Stimulated activated CD4-positive, alpha-beta T cell treated with anti-CD3 and anti-CD28 coated beads, Interleukin-1b, Interleukin-23, amount 100 ng/mL, for 4 hours (primary cell): ENCODE data around the gene TICRR.

ENCODE experiments used
- DNase-seq, 2 donors: peaks; one replicate each; pipeline ENCODE4 v3.0.0-alpha.2; 2020; ENCODE audit warnings: low read depth in 2 of 2

TICRR gene

DNA sequence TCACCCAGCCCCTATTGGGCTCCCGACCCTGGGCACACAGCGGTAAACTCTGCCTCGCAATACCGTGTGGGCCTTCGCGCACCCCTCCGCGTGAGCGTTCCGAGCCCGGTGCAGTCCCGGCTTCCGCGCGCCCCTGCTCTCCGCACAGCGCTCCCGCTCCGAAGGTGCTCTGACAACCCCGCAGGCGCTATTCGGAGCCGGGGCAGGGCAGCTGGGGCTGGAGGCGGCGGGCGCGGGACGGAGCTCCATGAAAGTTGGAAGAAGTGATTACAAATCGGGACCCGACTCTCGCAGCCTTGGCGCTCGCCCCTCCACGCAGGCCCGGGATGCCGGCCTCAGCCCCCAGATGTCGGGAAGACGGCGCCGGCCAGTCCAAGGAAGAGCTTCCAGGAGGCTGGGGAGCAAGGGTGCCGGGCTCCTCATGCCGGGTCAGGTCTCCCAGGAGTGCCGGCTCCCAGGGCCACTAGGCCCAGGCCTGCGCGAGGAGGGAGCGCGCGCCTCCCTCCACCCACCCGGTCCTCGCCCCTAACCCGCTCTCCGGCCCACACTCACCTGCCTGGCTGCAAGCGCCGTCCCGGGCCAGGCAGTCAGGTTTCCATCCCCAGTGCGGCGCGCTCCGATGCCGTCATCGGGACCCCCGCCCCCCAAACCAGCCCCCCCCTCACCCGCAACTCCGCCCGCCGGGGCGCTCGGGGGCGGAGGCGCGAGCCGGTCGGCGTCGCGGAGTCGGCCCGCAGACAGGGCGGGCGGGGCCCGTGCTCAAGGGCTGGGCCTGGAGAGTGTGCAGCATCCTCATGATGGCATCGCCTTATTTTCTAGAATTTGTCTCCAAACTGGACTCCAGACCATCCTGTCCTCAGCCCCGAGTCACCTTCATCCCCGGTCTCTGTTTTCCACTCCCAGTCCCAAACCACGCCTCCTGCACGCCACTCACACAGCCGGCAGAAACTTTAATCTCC is 79.9 kb downstream of the TICRR start, which contains the start of gene KIF7:
Gene KIF7, minus strand, starts transcription at position 621 of the 959 bp plus-strand sequence. CDS start 2,537 bp downstream, outside the sequence.
- no peak for DNase-seq

DNA sequence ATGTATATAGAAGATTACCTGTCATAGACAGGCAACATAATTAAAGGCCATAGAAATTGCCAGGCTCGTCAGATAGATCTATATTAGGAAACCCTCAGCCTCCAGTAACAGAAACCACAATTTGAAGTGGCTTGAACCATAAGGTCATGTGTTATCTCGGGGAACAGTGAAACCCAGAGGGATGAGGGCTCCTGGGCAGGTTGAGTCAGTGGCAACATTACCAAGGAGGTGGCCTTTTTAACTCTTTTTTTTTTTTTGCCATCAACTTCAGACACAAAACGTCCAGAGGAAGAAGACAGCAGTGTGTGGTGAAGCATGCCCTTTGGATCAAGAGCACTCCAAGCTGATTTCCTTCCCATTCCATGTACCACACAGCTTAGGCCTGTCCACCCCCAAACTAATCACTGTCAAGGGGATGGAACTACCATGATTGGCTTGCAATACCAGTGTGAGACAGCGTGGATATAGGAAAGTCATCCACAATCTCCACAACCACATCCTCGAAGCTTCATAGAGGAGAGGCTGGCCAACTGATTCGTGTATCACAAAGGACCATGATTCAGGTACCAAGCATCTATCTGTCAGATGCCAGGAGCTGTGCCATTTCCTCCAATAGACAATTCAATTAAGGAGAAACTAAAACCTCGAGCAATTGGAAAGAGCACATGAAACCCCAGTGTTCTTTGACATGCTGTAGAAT is 81.0 kb downstream of the TICRR start:
- no peak for DNase-seq

DNA sequence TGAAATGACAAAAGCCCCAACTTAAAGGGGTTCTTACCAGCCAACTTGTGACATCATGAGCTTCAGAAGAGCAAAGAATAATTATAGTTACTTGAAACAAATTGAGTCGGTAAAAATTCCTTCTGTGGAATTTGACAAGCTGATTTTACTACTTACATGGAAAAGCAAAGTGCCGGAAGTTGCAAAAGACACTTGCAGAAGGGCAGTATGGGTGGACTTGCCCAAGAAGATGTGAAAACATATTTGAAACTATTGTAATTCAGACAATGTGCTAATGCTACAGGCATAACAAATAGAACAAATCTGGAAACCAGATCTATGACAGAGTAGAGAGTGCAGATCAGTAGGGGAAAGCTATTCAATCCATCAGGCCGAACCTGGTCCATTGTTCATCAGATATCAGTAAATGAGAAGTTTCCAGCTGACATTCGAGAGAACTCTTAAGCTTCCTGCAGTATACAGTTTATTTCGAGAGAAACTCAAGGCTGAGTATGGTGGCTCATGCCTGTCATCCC is 82.5 kb downstream of the TICRR start:
- DNase-seq, result no peak

DNA sequence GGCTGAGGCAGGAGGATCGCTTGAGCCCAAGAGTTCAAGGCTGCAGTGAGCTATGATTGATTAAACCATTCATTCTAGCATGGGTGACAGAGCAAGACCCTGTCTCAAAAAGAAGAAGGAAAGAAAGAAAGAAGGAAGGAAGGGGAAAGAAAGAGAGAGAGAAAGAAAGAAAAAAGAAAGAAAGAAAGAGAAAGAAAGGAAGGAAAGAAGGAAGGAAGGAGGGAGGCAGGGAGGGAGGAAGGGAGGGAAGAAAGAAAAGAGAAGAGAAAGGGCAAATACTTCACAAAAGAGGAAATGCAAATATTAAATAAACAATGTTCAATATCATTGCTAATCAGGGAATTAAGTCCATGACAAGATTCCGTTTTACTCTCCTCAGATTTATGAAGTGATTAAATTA is 84.0 kb downstream of the TICRR start:
- DNase-seq, result no peak

DNA sequence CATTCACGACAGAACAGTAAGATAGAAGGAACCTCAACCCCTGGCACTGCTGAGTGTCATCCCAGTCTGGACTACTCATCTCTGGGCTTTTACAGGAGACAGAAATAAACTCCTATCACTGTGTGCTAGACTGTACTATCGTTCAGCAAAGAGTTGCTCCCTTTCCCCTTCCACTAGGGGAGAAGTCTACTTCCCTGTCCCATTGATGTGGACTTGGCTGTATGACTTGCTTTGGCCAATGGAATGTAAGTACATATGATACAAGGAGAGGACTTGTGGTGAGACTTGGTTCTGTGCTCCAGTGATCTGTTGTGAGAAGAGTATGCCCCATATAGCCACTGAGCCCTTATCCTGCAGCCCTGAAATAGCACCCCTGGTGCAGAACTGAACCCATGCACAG is 85.3 kb downstream of the TICRR start:
- no peak for DNase-seq

DNA sequence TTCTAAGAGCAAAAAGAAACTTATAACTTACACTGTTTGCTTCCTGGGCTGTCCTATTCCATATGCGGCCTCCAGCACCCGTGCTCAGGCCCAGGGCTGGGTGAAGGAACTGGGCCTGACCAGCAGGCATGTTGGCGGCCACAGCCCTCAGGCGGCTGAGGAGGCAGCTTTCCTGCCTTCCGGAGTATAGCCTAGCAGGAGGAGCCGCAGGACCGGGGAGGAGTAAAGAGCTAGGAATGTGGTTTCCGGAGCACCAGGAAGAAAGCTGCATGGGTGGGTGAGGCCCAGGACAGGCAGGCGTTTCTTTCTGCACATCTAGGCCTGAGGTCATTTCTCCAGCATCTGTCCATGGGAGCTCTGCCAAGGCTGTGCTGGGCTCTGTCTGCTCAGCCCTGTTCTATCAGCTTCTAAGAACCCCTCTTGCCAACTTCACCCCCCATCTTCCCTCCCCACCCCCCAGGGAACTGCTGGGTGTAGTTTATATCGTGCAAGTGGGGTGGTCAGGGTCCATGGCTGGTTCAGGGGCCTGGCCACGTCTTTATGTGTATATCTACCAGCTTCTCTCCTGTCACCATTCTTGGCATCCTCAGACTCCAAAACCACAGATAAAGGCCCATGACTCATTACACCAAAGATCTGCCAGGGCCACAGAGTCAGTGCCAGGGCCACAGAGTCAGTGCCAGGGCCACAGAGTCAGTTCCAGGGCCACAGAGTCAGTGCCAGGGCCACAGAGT is 87.8 kb downstream of the TICRR start:
- no peak for DNase-seq

DNA sequence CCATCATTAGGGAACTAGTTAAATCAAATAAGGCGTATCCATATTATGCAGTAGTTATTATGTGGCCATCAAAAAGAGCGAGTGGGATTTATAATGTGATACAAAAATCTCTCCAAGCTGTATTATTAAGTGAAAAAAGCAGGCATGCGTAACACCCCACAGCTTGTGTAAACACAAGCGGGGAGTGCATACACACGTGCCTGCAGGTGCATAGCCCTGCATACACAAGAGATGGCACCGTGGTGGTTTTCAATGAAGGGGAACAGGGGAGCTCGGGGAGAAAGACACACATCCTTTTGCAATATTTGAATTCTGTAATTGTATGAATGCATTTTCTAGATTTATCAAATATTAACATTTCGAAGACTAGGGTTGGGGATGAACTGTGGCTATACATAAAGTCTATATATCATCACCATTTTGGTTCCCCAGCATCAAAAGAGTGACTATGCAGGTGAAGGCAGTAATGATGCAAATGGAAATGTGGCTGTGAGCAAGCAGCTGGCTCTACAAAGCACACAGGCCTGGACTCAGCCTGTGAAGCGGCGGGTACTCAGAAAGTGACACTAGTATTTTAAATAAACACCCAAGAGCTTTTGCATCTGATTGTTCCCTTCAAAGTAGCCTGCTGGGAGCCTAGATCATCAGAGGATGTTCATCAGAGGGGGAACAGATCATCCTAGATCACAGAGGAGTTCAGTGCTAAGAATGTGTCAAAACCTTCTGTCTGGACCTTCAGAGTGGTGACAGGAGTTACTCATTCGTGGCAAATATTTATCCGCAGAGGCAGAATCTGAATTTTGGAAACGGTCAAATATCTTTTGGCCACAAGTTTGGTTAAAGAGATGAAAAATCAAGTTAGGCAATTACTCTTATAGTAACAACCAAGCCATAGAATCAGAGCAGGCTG is 89.4 kb downstream of the TICRR start:
- DNase-seq, result no peak

DNA sequence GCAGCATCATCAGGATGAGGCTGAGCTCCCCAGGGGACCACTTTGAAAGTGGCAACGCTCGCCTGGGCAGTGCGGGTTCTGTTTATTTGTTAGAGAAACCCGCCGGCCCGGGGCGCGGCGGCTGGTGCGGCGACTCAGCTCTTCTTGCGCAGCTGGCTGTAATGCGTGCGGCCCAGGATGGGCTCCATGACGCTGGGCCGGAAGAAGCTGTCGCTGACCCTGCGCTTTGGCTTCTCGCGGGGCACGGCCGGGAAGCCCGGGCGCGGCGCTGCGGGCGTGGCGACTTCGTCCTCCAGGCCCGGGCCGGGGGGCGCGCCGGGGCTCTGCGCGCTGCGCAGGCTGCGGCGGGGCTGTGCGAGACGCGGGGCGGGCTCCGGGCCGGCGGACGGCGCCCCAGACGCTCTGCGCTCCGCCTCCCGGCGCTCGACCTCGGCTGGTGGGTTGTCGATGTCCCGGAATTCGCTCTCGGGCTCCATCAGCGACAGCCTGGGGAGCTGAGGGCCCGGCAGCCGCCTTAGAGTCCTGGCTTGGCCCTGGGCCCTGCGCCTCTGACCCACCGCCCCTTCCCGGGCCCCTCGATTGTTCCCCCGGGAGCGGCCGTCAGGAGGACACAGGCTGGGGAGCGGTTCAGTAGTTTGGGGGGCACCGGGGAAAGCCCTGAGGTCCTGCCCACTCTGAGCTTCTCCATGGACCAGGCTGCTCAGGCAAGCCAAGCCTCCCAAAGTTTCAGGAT is 90.3 kb downstream of the TICRR start:
- DNase-seq, result no peak

DNA sequence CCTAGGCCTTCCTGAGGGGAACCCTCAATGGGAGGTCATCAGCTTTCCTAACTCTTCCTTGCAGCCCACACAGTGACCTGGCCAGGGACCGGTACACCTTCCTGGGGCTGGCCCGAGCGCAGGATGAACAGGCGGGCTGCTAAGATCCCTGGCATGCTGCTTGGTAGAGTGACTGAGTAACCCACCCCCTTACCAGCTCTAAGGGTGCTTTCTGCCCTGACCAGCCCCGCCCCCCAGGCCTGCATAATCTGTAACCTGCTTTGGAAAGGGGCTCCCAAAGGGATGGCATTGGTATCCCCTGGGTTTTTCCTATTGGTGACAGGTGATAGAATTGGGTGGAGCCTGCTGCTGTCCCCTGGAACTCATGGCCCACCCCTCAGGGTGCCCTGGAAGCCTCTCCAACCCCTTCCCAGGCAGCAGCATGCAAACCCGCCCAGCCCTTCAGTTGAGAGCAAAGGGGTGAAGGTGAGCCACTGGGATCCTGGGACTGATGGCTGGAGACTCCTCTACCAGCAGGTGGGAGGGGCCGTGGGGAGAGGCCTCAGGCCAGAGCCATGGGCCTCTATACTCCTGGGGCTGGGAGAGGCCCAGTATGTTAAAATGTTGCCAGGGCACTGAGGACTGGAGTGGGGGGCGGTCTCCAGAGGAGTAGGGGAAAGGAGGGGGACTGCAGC is 91.1 kb downstream of the TICRR start:
- DNase-seq, result no peak

DNA sequence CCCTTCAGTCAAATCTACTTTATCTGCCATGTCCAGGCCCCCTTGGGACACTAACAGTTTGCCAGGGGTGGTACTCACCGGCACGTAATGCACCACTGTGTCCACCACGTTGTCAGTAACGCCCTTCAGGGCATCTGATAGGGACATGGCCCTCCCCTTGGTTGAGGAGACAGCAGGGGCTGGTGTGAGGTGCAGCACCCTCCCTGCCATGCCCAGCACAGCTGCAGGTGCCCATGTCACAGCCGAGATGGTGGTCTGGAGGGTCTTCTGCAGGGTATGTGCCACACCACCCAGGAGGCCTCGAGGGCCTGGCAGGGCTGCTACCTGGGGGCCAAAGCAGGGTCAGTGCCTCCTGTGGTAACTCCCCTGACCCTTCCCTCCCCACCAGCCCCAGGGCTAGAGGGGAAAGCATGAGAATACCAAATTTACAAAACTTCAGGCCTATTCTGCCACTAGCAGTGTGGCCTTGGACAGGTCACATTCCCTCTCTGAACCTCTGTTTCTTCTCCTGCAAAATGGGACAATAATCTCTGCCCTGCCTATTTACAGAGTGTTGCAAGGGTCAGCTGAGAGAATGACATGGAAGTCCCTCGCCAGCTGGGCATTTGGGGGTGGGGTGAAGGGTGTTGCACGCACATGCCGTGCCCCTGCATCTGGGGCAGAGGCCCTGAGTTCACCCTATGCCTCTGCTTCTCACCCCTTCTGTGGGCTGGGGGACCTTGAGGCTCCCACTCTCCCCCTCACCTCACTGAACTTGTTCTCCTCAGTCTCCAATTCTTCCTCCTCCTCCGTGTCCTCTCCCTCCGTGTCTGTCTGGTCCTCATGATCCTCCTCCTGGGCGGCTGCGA is 91.8 kb downstream of the TICRR start:
- no peak for DNase-seq

DNA sequence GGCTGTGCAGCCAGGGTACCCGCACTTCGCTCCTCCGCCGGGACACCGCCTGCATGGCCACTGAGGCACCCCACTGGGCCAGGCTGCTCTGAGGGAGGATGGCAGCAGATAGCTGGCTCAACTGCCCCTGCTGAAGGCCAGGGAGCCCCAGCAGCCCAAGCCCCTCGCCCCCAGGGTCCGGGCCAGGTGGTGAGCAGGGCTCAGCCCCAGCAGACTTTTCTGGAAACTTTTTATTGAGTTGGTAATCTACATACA is 92.4 kb downstream of the TICRR start:
- DNase-seq, result no peak

DNA sequence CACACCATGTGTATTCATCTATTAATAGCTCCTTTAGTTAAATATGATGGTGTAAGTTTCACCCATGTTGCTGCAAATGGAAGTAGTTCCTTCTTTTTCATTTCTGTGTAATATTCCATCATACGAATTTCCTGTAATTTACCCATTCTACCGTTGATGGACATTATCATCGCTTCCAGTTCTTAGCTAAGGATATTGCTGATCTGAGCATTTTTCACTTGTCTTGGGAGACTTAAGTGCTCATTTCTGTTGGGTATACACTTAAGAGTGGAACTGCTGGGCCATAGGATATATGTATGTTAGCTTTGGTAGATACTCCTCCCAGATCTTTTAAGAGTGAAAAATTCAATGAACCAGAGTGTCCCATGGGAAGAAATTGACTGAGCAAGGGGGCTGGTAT is 92.9 kb downstream of the TICRR start:
- DNase-seq, result no peak

DNA sequence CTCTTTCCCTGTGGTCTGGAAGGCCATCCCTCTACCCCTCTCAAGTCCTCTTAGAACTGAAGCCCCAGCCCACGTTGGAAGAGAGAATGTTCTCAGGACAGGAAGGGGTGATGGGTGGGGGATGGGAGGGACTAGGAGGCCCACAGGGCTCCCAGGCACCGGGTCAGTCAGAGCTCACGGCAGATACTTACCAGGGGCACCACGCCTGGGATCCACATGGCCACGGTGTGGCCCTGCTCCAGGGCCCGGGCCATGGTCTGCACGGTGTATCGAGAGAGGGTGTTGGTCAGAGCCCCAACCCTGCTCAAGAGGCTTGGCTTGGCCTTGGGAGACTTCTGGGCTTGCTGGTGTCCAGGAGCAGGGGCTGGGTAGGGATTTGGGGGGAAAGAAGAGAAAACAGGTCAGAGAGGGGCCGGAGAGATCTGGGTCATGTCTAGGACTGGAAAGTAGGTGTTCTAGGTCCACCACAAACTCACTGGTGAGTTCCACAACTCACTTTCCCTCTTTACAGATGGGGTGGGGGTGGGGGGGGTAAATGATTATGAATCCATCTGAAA is 94.1 kb downstream of the TICRR start:
- no peak for DNase-seq

DNA sequence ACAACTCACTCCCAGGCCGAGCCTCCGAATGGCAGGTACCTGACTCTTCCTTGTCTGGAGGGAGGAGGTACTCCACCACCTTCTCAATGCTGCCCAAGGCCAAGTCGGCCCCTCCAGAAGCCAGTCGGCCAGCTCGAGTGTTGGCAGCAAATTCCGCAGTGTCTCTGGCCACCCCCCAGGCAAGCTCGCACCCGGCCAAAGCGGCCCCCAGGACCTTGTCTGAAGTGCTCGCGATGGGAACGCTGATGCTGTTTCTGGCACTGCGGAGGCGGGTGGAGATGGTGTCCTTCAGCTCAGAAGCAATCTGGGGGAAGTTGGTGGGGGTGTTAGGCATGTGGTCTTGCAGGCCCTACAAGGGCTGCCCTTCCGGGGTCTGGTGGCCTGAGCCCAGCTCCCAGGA is 94.7 kb downstream of the TICRR start:
- no peak for DNase-seq

DNA sequence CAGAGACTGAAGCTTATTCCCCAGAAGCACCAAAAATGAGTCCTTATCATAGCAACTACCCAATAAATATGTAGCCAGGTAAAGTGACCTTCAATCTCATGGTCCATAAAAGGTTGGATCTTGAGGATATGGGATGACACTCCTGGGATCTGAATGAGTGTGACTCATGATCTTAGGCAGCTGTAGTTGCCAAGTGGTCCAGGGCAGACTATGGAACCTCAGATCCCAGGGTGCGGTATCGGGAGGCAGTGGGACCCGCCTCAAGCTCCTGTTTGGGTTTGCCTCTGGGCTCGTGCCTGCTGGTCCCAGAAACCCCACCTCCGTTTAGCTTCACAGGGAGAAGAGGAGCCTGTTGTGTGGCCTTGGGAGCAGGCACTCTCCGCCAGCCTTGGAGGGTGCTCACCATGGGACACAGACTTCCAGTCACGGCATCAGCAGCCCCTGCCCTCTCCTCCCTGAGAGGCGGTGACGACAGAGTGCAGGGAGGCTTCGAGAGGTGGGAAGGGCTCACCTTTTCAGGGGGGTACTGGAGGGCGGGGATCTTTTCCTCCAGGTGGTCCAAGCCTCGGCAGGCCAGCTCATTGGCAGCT is 95.8 kb downstream of the TICRR start:
- DNase-seq, result no peak

DNA sequence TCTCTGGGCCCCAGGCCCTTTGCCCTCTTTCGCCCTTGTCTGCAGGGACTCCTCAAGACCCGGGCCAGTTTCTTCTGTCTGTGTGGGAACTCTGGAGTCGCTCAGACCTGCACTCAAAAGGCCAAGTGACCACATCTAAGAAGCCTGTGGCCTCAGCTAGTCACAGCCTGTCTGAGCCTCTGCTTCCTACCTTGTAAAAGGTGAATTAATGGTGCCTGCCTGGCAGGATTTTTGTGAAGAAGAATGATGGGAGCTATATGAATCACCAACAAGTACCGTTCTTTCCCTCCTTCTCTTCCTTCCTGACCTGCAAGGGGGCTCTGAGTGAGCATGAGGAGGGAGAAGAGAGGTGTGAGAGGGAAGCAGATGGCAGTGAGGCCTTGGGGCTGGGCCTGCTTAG is 96.4 kb downstream of the TICRR start:
- no peak for DNase-seq

DNA sequence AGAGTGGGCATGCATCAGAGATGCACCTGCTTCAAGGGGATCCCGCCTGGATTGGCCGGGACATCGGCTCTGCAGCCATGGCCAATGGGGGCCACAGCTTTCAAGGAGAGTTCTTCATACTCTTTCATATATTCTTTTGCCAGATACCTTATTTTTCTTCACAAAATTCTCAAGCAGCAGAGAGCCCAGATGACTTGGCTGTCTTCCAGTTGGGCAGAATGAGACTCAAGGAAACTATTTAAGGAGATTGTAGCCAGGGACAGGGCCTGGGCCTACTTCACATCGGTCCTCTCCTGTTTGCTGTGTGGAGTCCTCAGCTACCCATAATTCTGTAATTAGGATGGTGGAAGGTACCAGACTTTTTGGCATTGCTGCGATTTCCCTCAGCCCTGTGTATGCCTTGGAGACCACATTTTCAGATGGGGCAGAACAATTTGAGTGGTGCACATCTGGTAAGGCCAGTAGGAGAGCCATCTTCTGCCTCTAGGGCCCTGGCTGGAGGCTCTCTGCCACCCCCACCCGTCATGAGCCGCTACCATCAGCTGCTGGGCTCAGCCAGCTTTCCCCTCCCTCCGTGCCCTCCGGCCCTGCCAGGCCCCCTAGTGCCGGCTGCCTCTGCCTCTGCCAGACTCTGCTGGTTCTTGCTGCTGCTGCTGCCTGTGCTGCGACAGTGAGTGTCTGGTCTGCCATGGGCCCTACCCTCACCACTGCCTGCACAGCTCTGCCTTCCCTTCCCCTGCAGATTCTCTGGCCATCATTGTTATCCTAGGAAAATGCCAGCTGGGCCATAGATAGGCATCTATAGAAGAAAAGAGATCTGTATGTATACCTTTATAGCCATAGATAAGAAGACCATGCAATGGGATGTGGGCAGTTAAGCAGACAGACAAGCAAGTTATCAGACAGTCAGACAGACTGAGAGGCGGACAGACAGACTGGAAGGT is 97.2 kb downstream of the TICRR start:
- DNase-seq, result no peak
